BLaER1 (cell line): ENCODE measurements around the gene REEP6.
"Not testable (repeated sequence)": the region's sequence is repeated elsewhere in the genome, so short reads cannot be mapped to it uniquely, and the experiment has no call there.

Experiments used
- H3K27ac ChIP-seq: shearing (Covaris generic); formaldehyde crosslinking; 2 replicates; pipeline ENCODE4 v1.8.1; 2022
- H3K27me3 ChIP-seq: shearing (Covaris generic); formaldehyde crosslinking; 2 replicates; pipeline ENCODE4 v1.8.1; 2022
- H3K36me3 ChIP-seq: shearing (Covaris generic); formaldehyde crosslinking; 2 replicates; pipeline ENCODE4 v1.8.1; 2022
- H3K4me1 ChIP-seq: shearing (Covaris generic); formaldehyde crosslinking; 2 replicates; pipeline ENCODE4 v1.8.1; 2022
- H3K4me2 ChIP-seq: shearing (Covaris generic); formaldehyde crosslinking; 2 replicates; pipeline ENCODE4 v1.8.1; 2022
- H3K4me3 ChIP-seq: shearing (Covaris generic); formaldehyde crosslinking; 2 replicates; pipeline ENCODE4 v1.8.1; 2022
- H3K9ac ChIP-seq: shearing (Covaris generic); formaldehyde crosslinking; 2 replicates; pipeline ENCODE4 v1.8.1; 2022
- H3K9me3 ChIP-seq: shearing (Covaris generic); formaldehyde crosslinking; 2 replicates; pipeline ENCODE4 v1.8.1; 2022
- H4K20me1 ChIP-seq: shearing (Covaris generic); formaldehyde crosslinking; 2 replicates; pipeline ENCODE4 v1.8.1; 2022
- Cebpa-rat ChIP-seq: shearing (Covaris generic); IDR thresholded peaks from 2 replicates; pipeline ENCODE4 v1.8.1; 2022

The REEP6 gene

GRCh38 chr19:1472231-1473084 lies 18.5 kb upstream of the REEP6 start:
- H3K4me2 ChIP-seq, result peak overlapping the region; percentile 98
- peaks cover 53% of the 10 kb centered on the region for H3K4me1 ChIP-seq
- H3K27me3 ChIP-seq, result peaks cover 61% of the 10 kb centered on the region
- no peak overlapping the region for H3K4me3 ChIP-seq
- H3K27ac ChIP-seq, result no peak overlapping the region
- H3K36me3 ChIP-seq, result peaks cover 43% of the 10 kb centered on the region
- no peak overlapping the region for H3K9ac ChIP-seq
- H3K9me3 ChIP-seq, result no peaks in the 10 kb centered on the region
- H4K20me1 ChIP-seq, result peaks cover 100% of the 10 kb centered on the region
- TF ChIP-seq Cebpa-rat, result no peak

- Histone ChIP-seq H3K36me3 (peaks cover 43% of the 10 kb centered on the region), H3K9me3 (no peaks in the 10 kb centered on the region), H3K4me3 (no peak overlapping the region), H4K20me1 (peaks cover 100% of the 10 kb centered on the region), H3K9ac (no peak overlapping the region), H3K27me3 (peaks cover 53% of the 10 kb centered on the region), H3K27ac (no peak overlapping the region), H3K4me2 (no peak overlapping the region), H3K4me1 (peaks cover 55% of the 10 kb centered on the region)
- no peak for TF ChIP-seq Cebpa-rat
Measured at GRCh38 chr19:1473085-1473851, 17.7 kb upstream of the REEP6 start.

GRCh38 chr19:1474011-1474764 lies 16.8 kb upstream of the REEP6 start:
- Histone ChIP-seq H3K27ac (no peak overlapping the region), H3K4me3 (no peak overlapping the region), H3K4me2 (no peak overlapping the region), H3K36me3 (peaks cover 43% of the 10 kb centered on the region), H3K27me3 (peaks cover 43% of the 10 kb centered on the region), H4K20me1 (peaks cover 94% of the 10 kb centered on the region), H3K9me3 (no peaks in the 10 kb centered on the region), H3K9ac (no peak overlapping the region), H3K4me1 (peaks cover 48% of the 10 kb centered on the region)
- no peak for TF ChIP-seq Cebpa-rat

GRCh38 chr19:1474765-1475351 lies 16.1 kb upstream of the REEP6 start:
- Histone ChIP-seq H3K4me1 (peaks cover 47% of the 10 kb centered on the region), H4K20me1 (peaks cover 88% of the 10 kb centered on the region), H3K4me3 (no peak overlapping the region), H3K36me3 (peaks cover 43% of the 10 kb centered on the region), H3K9ac (no peak overlapping the region), H3K27ac (no peak overlapping the region), H3K9me3 (no peaks in the 10 kb centered on the region), H3K27me3 (peaks cover 37% of the 10 kb centered on the region), H3K4me2 (no peak overlapping the region)
- TF ChIP-seq Cebpa-rat, result no peak

GRCh38 chr19:1475751-1476437 lies 15.1 kb upstream of the REEP6 start:
- H3K9me3 ChIP-seq, result no peaks in the 10 kb centered on the region
- H3K27me3 ChIP-seq, result peaks cover 26% of the 10 kb centered on the region
- H3K4me3 ChIP-seq, result no peak overlapping the region
- no peak overlapping the region for H3K9ac ChIP-seq
- no peak overlapping the region for H3K4me2 ChIP-seq
- peaks cover 77% of the 10 kb centered on the region for H4K20me1 ChIP-seq
- peaks cover 47% of the 10 kb centered on the region for H3K4me1 ChIP-seq
- H3K27ac ChIP-seq, result no peak overlapping the region
- H3K36me3 ChIP-seq, result peaks cover 43% of the 10 kb centered on the region
- TF ChIP-seq Cebpa-rat, result no peak

GRCh38 chr19:1477056-1477455 lies 13.9 kb upstream of the REEP6 start:
- not testable (repeated sequence) for H3K4me3 ChIP-seq, H3K9ac ChIP-seq, H3K27ac ChIP-seq, H3K9me3 ChIP-seq
- H4K20me1 ChIP-seq, result peaks cover 66% of the 10 kb centered on the region
- H3K27me3 ChIP-seq, result peaks cover 15% of the 10 kb centered on the region
- peaks cover 43% of the 10 kb centered on the region for H3K36me3 ChIP-seq
- H3K4me2 ChIP-seq, result peak overlapping the region; percentile 95; the same call in 1 of the 2 replicates
- peaks cover 40% of the 10 kb centered on the region for H3K4me1 ChIP-seq

- peak within 1 kb of the TSS; percentile 82 for H3K27ac ChIP-seq
- H3K4me1 ChIP-seq, result peaks cover 36% of the 10 kb centered on the region
- H3K36me3 ChIP-seq, result peaks cover 34% of the 10 kb centered on the region
- H4K20me1 ChIP-seq, result peaks cover 45% of the 10 kb centered on the region
- H3K4me3 ChIP-seq, result peak within 1 kb of the TSS; percentile 84
- peak within 1 kb of the TSS; percentile 85 for H3K9ac ChIP-seq
- no peaks in the 10 kb centered on the region for H3K27me3 ChIP-seq
- H3K9me3 ChIP-seq, result no peaks in the 10 kb centered on the region
- no peak for TF ChIP-seq Cebpa-rat
- peak within 1 kb of the TSS; percentile 95 for H3K4me2 ChIP-seq
Measured at GRCh38 chr19:1478934-1479707, 11.9 kb upstream of the REEP6 start, which contains the start of gene C19orf25. Gene C19orf25, minus strand, starts transcription at chr19:1479215. Its CDS starts 312 bp downstream, at chr19:1478903.

GRCh38 chr19:1481224-1481892 lies 9.6 kb upstream of the REEP6 start:
- Histone ChIP-seq H3K4me2 (peak overlapping the region; percentile 40), H3K4me1 (peaks cover 36% of the 10 kb centered on the region), H3K9me3 (no peaks in the 10 kb centered on the region), H3K27ac (0 out of 2 replicates have a peak overlapping the region, but pooled peaks have one; percentile 19), H3K4me3 (no peak overlapping the region), H3K27me3 (no peaks in the 10 kb centered on the region), H3K9ac (no peak overlapping the region), H4K20me1 (peaks cover 23% of the 10 kb centered on the region), H3K36me3 (peaks cover 11% of the 10 kb centered on the region)
- no peak for TF ChIP-seq Cebpa-rat
